ENCODE data around the gene GSTM3.
"Not testable (repeated sequence)": the region's sequence is repeated elsewhere in the genome, so short reads cannot be mapped to it uniquely, and the experiment has no call there.

The GSTM3 gene

GRCh38 chr1:109761227-109762038 is 20.6 kb upstream of the GSTM3 start:
- DNase-seq, result no peak

- DNase-seq, result no peak
These were observed 19.9 kb upstream of the GSTM3 start for GRCh38 chr1:109760581-109761226.

- no peak for DNase-seq
These were observed 18.9 kb upstream of the GSTM3 start for GRCh38 chr1:109759513-109760334.

GRCh38 chr1:109757936-109758786 is 17.3 kb upstream of the GSTM3 start:
- DNase-seq, result no peak

- DNase-seq, result no peak
These were observed 16.1 kb upstream of the GSTM3 start for GRCh38 chr1:109756848-109757521.

GRCh38 chr1:109756325-109756724 is 15.5 kb upstream of the GSTM3 start:
- DNase-seq, result not testable (repeated sequence)

- no peak for DNase-seq
These were observed 13.9 kb upstream of the GSTM3 start for GRCh38 chr1:109754738-109755137.

- no peak for DNase-seq
These were observed 10.9 kb upstream of the GSTM3 start for GRCh38 chr1:109751531-109752260.

GRCh38 chr1:109750920-109751319 is 10.1 kb upstream of the GSTM3 start:
- DNase-seq, result no peak

GRCh38 chr1:109750241-109750882 is 9.5 kb upstream of the GSTM3 start:
- DNase-seq, result no peak

GRCh38 chr1:109749221-109749620 is 8.4 kb upstream of the GSTM3 start:
- no peak for DNase-seq

GRCh38 chr1:109748311-109748710 is 7.5 kb upstream of the GSTM3 start:
- DNase-seq, result not testable (repeated sequence)

- DNase-seq, result peak; percentile 75
These were observed 862 bp downstream of the GSTM3 start for GRCh38 chr1:109739738-109740614.

GRCh38 chr1:109733236-109733870 is 7.5 kb downstream of the GSTM3 start:
- no peak for DNase-seq

GRCh38 chr1:109732390-109732881 is 8.4 kb downstream of the GSTM3 start:
- no peak for DNase-seq

GRCh38 chr1:109730666-109731065 is 10.2 kb downstream of the GSTM3 start:
- no peak for DNase-seq

- no peak for DNase-seq
These were observed 12.0 kb downstream of the GSTM3 start for GRCh38 chr1:109728870-109729269.

GRCh38 chr1:109726728-109727373 is 14.0 kb downstream of the GSTM3 start:
- no peak for DNase-seq

Data from central memory CD4-positive, alpha-beta T cell (primary cell).